Stimulated activated naive CD8-positive, alpha-beta T cell treated with anti-CD3 and anti-CD28 coated beads, Interleukin-15, Interleukin-2, amounts not matched to agents 100 U/mL and 50 U/mL, for 24 hours (primary cell): ENCODE measurements around the gene C2orf69.
"Not testable (repeated sequence)": the region's sequence is repeated elsewhere in the genome, so short reads cannot be mapped to it uniquely, and the experiment has no call there.

Experiments used
- ATAC-seq: fragments of 150-1000 bp; cut with Tn5 transposase; one replicate; pipeline ENCODE4 v1.10.0; 2021
- DNase-seq: peaks from one replicate; pipeline ENCODE4 v3.0.0; 2021

The C2orf69 gene

DNA sequence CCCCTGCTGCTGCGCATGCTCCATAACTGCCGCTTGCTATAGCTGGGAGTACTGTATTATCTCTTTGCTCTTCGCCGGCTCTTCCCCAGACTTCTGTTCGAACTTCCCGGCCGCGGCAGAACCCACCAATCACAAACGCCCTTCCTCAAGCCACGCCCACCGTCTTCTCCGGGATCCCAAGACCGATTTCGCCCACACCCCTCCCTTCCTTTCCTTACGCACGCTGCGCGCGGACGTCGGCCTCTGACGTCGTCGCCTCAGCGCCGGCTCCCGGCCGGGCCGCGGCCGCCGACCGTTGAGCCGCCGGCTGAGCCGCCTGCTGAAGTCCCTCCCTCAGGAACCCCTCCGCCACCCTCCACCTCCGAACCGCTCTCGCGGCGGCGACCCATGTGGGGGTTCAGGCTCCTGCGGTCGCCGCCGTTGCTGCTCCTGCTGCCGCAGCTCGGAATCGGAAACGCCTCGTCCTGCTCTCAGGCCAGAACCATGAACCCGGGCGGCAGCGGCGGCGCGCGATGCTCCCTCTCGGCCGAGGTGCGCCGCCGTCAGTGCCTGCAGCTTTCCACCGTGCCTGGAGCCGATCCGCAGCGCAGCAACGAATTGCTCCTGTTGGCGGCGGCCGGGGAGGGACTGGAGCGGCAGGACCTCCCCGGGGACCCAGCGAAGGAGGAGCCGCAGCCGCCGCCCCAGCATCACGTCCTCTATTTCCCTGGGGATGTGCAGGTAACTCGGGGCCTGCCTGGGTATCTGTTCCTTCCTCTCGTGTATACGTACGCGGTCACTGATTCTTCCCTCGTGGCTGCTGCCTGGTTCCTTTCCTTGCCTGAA lies at the start of gene C2orf69:
Gene C2orf69 (plus strand): TSS at position 242 of the 825 bp plus-strand sequence. CDS start 146 bp downstream, at position 388.
- ATAC-seq: peak; percentile 92
- DNase-seq: peak; percentile 95

GRCh38 chr2:199862788-199863187 lies 48.3 kb upstream of the C2orf69 start:
- no peak for DNase-seq
- ATAC-seq: no peak

GRCh38 chr2:199865905-199866304 lies 45.2 kb upstream of the C2orf69 start:
- ATAC-seq: no peak
- DNase-seq: no peak

DNA sequence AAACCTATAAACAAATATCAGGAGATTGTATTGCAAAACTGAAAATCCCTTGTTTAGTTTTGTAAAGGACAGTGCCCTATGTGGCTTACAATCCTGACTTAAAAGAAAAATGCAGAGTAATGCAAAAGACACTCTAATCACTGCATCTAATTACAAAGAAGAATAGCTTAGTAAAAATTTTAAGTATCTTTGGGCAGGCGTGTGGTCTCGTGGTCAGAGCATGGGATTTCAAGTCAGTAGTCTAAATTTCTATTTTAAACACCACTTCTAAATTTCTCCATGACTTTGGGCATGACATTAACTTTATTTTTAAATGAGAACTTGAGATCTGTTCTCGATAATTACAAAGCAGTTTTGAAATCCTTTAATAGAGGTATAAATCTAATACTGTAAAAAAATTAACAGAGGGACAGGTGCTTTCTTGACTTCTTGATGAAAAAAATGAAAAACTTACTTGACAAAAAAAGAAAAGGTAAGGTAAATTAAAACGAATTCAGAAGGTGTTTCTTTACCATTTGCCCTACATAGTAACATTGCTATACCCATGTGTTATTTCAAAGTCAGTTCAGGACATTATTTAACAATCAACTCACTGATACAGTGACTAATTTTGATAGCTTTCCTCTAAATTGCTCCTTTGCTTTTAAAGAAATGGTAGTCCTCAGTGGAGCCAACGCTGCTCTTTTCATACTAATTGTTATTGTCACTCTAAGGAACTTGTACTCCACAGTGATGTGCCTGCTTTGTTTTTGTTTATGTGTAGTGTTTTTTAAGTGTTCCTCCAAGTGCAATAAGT lies 42.5 kb upstream of the C2orf69 start:
- DNase-seq: no peak
- no peak for ATAC-seq

DNA sequence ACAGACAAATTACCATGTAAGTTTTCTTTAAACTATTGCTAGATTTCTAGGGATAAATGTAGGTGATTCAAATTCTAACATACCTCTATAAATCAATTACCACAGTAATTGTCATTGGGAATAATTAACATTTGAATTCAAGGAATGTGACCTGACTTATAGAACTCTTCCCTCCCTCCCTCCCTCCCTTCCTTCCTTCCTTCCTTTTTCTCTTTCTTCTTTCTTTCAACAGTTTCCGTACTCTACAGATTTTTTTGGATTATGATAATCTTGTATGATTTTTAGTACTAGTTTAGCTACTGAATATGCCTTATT lies 41.9 kb upstream of the C2orf69 start:
- no peak for DNase-seq
- no peak for ATAC-seq

DNA sequence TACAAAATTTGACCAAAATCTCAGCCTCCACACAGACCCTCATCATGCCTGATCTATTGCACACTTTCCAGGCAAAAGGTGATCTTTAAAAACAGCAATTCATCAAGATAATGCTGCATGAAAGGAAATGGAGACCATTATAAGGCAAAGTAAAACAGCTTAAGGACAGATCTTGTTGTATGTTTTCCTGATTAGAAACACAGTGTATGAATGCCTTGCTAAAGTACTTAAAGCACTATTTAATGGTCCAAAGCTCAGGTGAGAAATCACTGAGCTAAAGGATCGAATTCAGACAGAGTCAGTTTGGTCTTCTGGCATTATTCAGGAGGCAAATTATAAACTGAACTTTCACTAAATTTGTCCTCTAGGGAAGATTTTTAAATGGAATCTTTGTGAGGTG lies 41.4 kb upstream of the C2orf69 start:
- DNase-seq: no peak
- no peak for ATAC-seq

GRCh38 chr2:199870581-199870980 lies 40.5 kb upstream of the C2orf69 start:
- no peak for DNase-seq
- no peak for ATAC-seq

- DNase-seq (no peak), ATAC-seq (no peak)
These were observed 36.9 kb upstream of the C2orf69 start for GRCh38 chr2:199874209-199874608.

- ATAC-seq (no peak), DNase-seq (no peak)
These were observed 35.7 kb upstream of the C2orf69 start for GRCh38 chr2:199875400-199875799.

DNA sequence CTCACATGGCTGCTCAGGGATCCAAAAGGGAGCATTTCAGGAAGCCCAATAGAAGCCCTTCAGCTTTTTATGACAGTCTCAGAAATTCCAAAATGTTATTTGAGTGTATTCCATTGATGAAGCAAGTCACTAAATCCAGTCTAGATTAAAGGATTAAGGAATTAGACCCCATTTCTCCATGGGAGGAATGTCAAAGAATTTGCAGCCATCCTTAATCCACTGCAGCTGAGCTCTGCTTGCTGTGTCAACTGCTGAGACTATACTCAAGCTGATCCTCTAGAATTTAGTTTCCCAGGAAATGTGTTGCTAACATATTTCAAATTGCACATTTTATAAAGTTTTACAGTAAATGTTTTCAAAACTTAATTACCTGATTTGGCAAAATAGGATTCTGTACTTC lies 28.4 kb upstream of the C2orf69 start:
- DNase-seq: no peak

DNA sequence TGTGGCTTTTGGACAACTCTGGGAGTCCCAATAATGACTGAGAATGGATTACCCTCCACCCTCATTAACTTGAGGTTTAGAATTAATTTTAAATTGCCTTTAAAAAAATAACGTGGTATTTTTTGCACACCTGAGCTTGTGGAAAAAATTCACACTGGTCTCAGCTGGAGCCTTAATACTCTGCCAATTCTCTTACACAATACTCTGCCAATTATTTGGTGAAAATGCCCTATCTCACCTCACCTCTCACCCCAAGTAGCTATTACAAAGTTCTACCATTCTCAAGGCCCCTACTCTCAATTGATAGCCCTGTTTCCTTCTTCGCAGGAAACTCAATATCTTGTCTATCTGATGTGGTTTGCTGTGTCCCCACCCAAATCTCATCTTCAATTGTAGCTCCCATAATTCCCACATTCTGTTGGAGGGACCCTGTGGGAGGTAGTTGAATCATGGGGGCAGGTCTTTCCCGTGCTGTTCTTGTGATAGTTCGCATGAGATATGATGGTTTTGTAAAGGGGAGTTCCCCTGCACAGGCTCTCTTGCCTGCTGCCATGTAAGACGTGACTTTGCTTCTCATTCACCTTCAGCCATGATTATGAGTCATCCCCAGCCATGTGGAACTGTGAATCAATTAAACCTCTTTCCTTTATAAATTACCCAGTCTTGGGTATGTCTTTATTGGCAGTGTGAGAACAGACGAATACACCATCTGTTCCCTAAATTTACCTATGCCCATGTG lies 27.4 kb upstream of the C2orf69 start:
- ATAC-seq (no peak), DNase-seq (no peak)

More for the DNA sequence above, 28.4 kb upstream of the C2orf69 start:
- no peak for ATAC-seq

DNA sequence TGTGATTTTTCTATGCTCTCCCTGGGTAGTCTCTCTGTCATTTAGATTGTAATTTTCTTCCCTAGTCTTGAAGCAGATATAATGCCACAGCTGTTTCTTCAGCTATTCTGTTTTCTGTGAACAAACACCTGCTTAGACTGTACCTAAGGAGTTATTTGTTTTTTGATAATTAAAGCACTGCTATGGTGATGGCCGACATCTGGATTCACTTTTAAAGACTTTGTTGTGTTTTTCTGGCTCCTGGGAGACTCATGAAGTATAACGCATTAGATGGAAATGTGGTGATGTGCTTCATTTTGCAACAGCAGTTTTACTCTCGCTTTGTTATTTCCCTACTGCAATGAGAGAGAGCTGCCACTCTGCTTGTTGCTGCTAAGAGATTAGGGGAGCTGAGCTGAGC lies 15.7 kb upstream of the C2orf69 start:
- no peak for ATAC-seq

GRCh38 chr2:199896617-199897016 lies 14.5 kb upstream of the C2orf69 start:
- DNase-seq: no peak
- ATAC-seq: no peak

More for the DNA sequence above, 15.7 kb upstream of the C2orf69 start:
- no peak for DNase-seq

DNA sequence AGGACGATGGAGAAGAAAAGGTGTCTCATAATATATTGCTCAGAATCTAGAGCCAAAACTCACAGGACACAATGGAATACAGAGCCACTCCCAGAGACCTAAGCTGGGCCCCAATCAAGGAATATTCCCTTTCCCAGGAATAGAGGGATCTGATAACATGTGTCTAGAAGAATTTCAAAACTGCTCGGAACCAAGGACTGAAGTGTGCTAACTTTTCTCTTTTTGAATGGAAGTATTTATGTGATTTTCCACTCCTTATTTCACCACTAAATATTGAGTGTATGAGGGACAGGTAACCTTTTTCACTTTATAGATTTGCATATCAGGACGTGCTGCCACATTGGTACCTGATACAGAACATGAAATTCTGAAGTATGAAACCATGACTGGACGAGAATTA lies 9.2 kb upstream of the C2orf69 start:
- DNase-seq (no peak), ATAC-seq (no peak)

DNA sequence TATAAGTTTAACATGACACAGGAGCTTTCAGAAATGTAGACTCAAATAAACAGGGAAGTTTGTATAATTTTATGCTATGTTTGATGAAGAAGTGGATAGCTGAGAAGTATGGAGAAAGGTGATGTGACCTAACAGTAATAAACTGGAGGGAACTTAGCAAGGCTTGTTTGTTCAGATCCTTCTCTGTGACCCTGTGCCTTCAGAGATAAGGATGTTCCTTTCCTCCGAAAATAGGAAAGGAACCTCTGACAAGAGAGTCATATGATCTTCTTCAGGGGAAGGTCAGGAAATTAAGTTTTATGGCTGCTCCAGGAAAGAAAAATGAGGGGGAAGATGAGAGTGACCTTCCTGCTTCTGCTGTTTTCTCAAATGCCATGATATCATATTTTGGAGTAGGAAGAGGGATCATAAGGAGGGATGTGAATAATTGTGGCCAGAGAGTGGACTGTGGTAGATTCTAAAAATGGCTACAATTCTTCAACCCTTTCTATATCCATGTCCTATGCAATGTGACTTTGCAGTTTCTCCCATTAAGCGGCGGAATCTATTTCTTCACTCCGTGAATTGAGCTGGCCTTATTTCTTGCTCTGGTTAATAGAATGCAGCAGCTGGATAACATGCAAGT lies 8.5 kb upstream of the C2orf69 start:
- no peak for ATAC-seq
- no peak for DNase-seq

DNA sequence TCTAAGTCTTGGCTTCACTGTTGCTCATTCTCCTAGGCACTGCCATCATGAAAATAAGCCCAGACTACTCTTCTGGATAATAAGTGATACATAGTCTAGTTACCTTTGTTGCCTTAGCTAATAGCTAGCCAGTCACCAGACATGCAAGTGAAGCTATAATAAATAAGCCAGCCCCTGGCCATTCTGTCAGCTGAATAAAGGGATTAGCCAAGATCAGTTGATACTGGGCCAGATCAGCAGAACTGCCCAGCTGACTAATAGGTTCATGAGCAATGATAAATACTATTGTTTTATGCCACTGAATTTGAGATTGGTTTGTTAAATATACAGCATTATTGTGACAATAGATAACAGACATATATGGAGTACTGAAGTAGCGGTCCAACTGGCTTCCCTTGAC lies 8.0 kb upstream of the C2orf69 start:
- ATAC-seq (no peak), DNase-seq (no peak)

DNA sequence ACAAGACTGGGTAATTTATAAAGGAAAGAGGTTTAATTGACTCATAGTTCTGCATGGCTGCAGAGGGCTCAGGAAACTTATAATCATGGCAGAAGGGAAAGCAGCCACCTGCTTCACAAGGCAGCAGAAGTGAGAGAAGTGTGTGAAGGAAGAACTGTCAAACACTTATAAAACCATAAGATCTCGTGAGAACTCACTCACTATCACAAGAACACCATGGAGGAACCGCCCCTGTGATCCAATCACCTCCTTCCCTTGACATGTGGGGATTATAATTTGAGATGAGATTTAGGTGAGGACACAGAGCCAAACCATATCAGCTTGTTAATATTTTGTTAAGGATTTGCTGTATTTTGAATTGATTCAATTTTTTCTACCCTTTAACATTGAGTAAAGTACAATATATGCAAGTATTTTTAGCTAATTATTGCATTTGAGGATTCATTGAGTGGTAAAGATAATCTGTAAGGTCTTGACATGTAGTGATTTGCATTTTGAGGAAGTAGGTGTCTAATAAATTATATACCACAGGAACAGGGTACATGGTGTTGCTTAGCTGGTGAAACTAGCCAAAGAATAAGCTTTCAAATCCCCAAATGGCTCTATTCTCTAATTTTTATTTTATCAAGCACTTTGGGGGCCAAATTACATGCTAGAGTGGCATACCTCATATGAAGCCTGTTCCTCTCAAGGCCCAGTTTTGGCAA lies 3.9 kb upstream of the C2orf69 start:
- no peak for ATAC-seq
- DNase-seq: no peak

DNA sequence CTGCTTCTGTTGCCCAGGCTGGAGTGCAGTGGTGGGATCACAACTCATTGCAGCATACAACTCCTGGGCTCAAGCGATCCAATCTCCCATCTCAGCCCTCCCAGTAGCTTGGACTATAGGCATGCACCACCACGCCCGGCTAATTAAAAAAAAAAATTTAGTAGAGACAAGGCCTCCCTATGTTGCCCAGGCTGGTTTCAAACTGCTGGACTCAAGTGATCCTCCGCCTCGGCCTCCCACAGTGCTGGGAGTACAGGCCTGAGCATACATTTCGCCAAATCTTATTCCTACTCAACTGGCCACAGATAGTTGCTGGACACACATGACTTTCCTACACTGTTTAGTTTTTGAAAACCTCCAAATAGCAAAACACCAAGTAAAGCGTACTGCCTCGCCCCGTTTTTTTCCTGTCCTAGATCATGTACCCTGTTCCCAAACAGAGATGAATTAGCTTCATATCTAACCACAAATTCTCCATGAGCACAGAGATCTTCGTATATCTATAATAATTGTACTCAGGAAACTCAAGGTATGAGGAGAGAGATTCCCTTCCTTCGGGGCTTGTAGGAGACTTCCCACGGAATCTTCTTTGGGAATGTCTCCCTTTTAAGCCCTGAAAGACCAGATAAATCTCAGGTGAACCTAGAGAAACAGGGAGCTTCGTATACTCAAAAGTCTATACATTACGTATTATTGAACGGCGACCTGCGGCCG lies 598 bp upstream of the C2orf69 start:
- DNase-seq (no peak), ATAC-seq (no peak)

- ATAC-seq: no peak
- DNase-seq: no peak
These were observed 726 bp downstream of the C2orf69 start for GRCh38 chr2:199911877-199912161.

GRCh38 chr2:199912553-199913114 lies 1.5 kb downstream of the C2orf69 start:
- DNase-seq, ATAC-seq: not testable (repeated sequence)

- ATAC-seq (no peak), DNase-seq (no peak)
These were observed 3.4 kb downstream of the C2orf69 start for GRCh38 chr2:199914372-199914958.
